CD14-positive monocyte (primary cell): ENCODE data around the gene DNAJA1. TPM values are rescaled to one million over a fixed set of nuclear protein-coding genes. Genes with fewer than 3 reads are reported as not detected.

Experiments
- DNase-seq, 3 donors: peaks; one replicate each; pipeline ENCODE4 v3.0.0-alpha.2; 2011 to 2022
- H2AFZ ChIP-seq: 2 replicates; pipeline ENCODE4 v1.6.0; 2012; ENCODE audit warnings: mild to moderate bottlenecking, low read depth, low read length, inconsistent platforms; ENCODE audit not compliant: insufficient read depth, poor library complexity, severe bottlenecking
- H3K27ac ChIP-seq, 2 donors: 1 replicate in 1 of 2; 2 replicates in 1 of 2; pipeline ENCODE4 v1.5.1; 2012 to 2013; ENCODE audit warnings: low read length in 2 of 2, control low read depth in 1 of 2, inconsistent platforms in 1 of 2, low read depth in 1 of 2, mild to moderate bottlenecking in 1 of 2
- H3K27me3 ChIP-seq, 2 donors: one replicate each; pipeline versions ENCODE4 v1.6.0 to v1.6.1; 2011 to 2013; ENCODE audit warnings: low read length in 2 of 2; ENCODE audit not compliant: control insufficient read depth in 2 of 2, insufficient read depth in 2 of 2
- H3K36me3 ChIP-seq, 2 donors: replicated peaks in 1 of 2; 1 replicate in 1 of 2; 2 replicates in 1 of 2; pipeline versions ENCODE4 v1.5.1 to v1.6.1; 2012 to 2013; ENCODE audit warnings: low read length in 2 of 2, control low read depth in 1 of 2, inconsistent platforms in 1 of 2, mild to moderate bottlenecking in 1 of 2; ENCODE audit not compliant: insufficient read depth in 2 of 2, control insufficient read depth in 1 of 2
- H3K4me1 ChIP-seq, 2 donors: 1 replicate in 1 of 2; 2 replicates in 1 of 2; pipeline versions ENCODE4 v1.5.1 to v1.6.1; 2012 to 2013; ENCODE audit warnings: low read length in 2 of 2, control low read depth in 1 of 2, inconsistent platforms in 1 of 2, mild to moderate bottlenecking in 1 of 2, moderate library complexity in 1 of 2; ENCODE audit not compliant: insufficient read depth in 2 of 2, control insufficient read depth in 1 of 2
- H3K4me2 ChIP-seq: replicated peaks from 2 replicates; pipeline ENCODE3; 2012; ENCODE audit warnings: low read length, moderate library complexity, mild to moderate bottlenecking; ENCODE audit not compliant: poor library complexity, severe bottlenecking; ENCODE audit errors: extremely low read depth
- H3K4me3 ChIP-seq, 3 experiments: fragments of 200-600 bp in 1 of 3; sonication (generic) in 1 of 3; replicated peaks in 1 of 3; 1 replicate in 2 of 3; 2 replicates in 1 of 3; pipeline ENCODE4 v1.5.1; 2011 to 2013; ENCODE audit warnings: low read length in 3 of 3, mild to moderate bottlenecking in 3 of 3, control low read depth in 2 of 3, low read depth in 2 of 3, inconsistent platforms in 1 of 3, moderate library complexity in 1 of 3
- H3K79me2 ChIP-seq: 2 replicates; pipeline ENCODE4 v1.6.0; 2012; ENCODE audit warnings: mild to moderate bottlenecking, control low read depth, inconsistent platforms, low read length, moderate library complexity; ENCODE audit not compliant: insufficient read depth
- H3K9ac ChIP-seq: 2 replicates; pipeline ENCODE4 v1.6.0; 2017; ENCODE audit warnings: low read length, mild to moderate bottlenecking; ENCODE audit not compliant: insufficient read depth, poor library complexity, severe bottlenecking
- H3K9me3 ChIP-seq, 2 donors: replicated peaks in 1 of 2; 1 replicate in 1 of 2; 2 replicates in 1 of 2; pipeline versions ENCODE4 v1.5.1 to v1.6.1; 2012 to 2013; ENCODE audit warnings: low read length in 2 of 2, control low read depth in 1 of 2; ENCODE audit not compliant: control insufficient read depth in 1 of 2, insufficient read depth in 1 of 2
- H4K20me1 ChIP-seq: 2 replicates; pipeline ENCODE4 v1.6.0; 2012; ENCODE audit warnings: mild to moderate bottlenecking, low read length, control low read depth, moderate library complexity; ENCODE audit not compliant: insufficient read depth
- H3K27ac Mint-ChIP-seq, 7 donors: one replicate each; pipeline ENCODE4 v1.8.0; 2020; ENCODE audit warnings: mild to moderate bottlenecking in 7 of 7, mixed read lengths in 7 of 7, moderate library complexity in 6 of 7, inconsistent platforms in 2 of 7
- H3K27me3 Mint-ChIP-seq, 3 donors: one replicate each; pipeline ENCODE4 v1.8.0; 2021 to 2022; ENCODE audit warnings: low read depth in 3 of 3, mild to moderate bottlenecking in 3 of 3, mixed read lengths in 3 of 3, moderate library complexity in 3 of 3, inconsistent platforms in 1 of 3
- H3K36me3 Mint-ChIP-seq, 2 donors: one replicate each; pipeline ENCODE4 v1.8.0; 2020; ENCODE audit warnings: mixed read lengths in 2 of 2, inconsistent platforms in 1 of 2, mild to moderate bottlenecking in 1 of 2
- H3K4me1 Mint-ChIP-seq: one replicate; pipeline ENCODE4 v1.8.0; 2020; ENCODE audit warnings: mild to moderate bottlenecking, mixed read lengths
- H3K4me3 Mint-ChIP-seq, 2 donors: one replicate each; pipeline ENCODE4 v1.8.0; 2020; ENCODE audit warnings: mild to moderate bottlenecking in 2 of 2, mixed read lengths in 2 of 2, moderate library complexity in 1 of 2
- H3K9me3 Mint-ChIP-seq, 7 donors: one replicate each; pipeline ENCODE4 v1.8.0; 2020 to 2022; ENCODE audit warnings: mixed read lengths in 7 of 7, mild to moderate bottlenecking in 6 of 7, moderate library complexity in 6 of 7, inconsistent platforms in 2 of 7
- WGBS: methylation state at CpG from one replicate; pipeline ENCODE4 v1.1.5; 2013; ENCODE audit warnings: missing lambda C conversion rate; ENCODE audit not compliant: insufficient coverage; 5-methylcytosine and 5-hydroxymethylcytosine counted together
- intact Hi-C, 2 donors: fragments of 100-400 bp; cut with micrococcal nuclease; formaldehyde crosslinking; loops; one replicate each; pipeline versions ENCODE4 v1.15.0 to v1.15.1; 2023
- polyA plus RNA-seq, 3 donors: library from polyadenylated mRNA; depleted of rRNA in 1 of 3; unstranded in 2 of 3; stranded (reverse) in 1 of 3; fragments of 300-500 nt in 2 of 3; fragments of >200 nt in 1 of 3; fragmentation: Illumina TruSeq in 2 of 3; gene quantifications; 1 replicate in 2 of 3; 2 replicates in 1 of 3; pipeline ENCODE4 v1.2.3, GENCODE V29; 2012 to 2021
- TF ChIP-seq, protein P1 (sequence below): fragments of 200-600 bp; IDR thresholded peaks from one replicate; pipeline ENCODE4 v1.8.0; 2022; ENCODE audit warnings: antibody characterized with exemption, mild to moderate bottlenecking

The DNAJA1 gene
- polyA plus RNA-seq, 3 donors, result 73.3 to 112 (median 93.6) TPM

DNA sequence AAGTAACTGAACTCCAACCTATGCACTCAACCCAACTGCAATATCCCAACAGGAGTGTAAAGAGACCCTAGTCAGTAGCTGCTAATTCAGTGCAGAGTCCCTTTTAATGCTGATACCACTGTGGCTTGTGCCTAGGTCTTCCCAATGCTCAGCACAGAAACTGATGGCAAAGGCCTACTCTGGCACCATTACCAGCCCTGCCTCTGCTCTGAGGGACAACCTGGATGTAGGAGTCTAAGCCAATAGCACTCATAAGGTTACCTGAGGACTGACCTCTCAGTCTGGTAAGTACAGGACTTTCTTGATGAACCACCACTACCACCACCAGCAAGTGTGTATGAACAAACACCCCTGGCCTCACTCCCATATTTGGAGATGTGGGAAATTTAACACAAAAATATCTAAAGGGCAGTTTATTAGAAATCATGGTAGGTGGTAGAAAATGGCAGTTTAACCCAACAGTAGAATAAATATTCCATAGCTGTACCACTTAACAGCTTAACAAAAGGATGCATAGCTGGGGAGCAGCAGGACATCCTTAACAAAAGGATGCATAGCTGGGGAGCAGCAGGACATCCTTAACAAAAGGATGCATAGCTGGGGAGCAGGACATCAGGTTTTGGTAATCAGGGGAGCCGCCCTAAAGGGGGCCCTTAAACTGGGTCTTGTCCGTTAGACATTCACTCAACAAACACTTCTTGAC, 11.0 kb upstream of the DNAJA1 start:
- Mint-ChIP-seq H3K9me3 (no peaks in the 10 kb centered on the region), H3K4me3 (no peak overlapping the region), H3K27me3 (no peaks in the 10 kb centered on the region), H3K27ac (no peak overlapping the region), H3K36me3 (peaks cover 2% of the 10 kb centered on the region in 2 donors), H3K4me1 (peaks cover 16% of the 10 kb centered on the region)
- no peak overlapping the region for H2AFZ ChIP-seq
- no CpG with 5 or more reads among the region's 2 CpGs for WGBS
- H3K4me3 ChIP-seq, result no peak overlapping the region
- H4K20me1 ChIP-seq, result no peaks in the 10 kb centered on the region
- no peak overlapping the region for H3K27ac ChIP-seq
- intact Hi-C loops, result no loop called here
- DNase-seq, result no peak
- H3K9ac ChIP-seq, result no peak overlapping the region
- peaks cover 12 to 20% of the 10 kb centered on the region in 2 donors for H3K4me1 ChIP-seq
- TF ChIP-seq, protein P1, sequence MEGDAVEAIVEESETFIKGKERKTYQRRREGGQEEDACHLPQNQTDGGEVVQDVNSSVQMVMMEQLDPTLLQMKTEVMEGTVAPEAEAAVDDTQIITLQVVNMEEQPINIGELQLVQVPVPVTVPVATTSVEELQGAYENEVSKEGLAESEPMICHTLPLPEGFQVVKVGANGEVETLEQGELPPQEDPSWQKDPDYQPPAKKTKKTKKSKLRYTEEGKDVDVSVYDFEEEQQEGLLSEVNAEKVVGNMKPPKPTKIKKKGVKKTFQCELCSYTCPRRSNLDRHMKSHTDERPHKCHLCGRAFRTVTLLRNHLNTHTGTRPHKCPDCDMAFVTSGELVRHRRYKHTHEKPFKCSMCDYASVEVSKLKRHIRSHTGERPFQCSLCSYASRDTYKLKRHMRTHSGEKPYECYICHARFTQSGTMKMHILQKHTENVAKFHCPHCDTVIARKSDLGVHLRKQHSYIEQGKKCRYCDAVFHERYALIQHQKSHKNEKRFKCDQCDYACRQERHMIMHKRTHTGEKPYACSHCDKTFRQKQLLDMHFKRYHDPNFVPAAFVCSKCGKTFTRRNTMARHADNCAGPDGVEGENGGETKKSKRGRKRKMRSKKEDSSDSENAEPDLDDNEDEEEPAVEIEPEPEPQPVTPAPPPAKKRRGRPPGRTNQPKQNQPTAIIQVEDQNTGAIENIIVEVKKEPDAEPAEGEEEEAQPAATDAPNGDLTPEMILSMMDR, result no peak
- H3K79me2 ChIP-seq, result peaks cover 11% of the 10 kb centered on the region
- no peak overlapping the region for H3K4me2 ChIP-seq
- H3K36me3 ChIP-seq, result peaks cover 3 to 9% of the 10 kb centered on the region in 2 donors
- H3K9me3 ChIP-seq, result no peaks in the 10 kb centered on the region
- no peaks in the 10 kb centered on the region for H3K27me3 ChIP-seq

DNA sequence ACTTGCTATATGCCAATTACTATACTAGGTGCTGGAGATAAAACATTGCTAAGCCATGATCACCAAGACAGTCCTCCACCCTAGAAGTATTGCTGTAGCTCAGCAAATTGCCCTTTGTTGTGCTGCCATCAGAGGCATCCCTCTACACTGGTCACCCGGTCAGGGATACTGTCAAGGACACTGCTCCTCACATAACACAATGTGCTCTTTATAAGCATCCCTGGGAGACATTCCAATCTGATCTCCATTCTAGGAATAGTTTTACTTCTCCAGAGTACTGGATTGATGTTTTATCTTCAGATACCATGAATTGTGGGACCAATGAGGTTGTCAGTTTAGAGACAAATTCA, 10.4 kb upstream of the DNAJA1 start:
- Mint-ChIP-seq H3K4me1 (peaks cover 16% of the 10 kb centered on the region), H3K9me3 (no peaks in the 10 kb centered on the region), H3K27me3 (no peaks in the 10 kb centered on the region), H3K27ac (peak overlapping the region in 1 of 7 donors; percentile 6), H3K4me3 (no peak overlapping the region), H3K36me3 (peaks cover 4 to 5% of the 10 kb centered on the region in 2 donors)
- H3K9ac ChIP-seq, result no peak overlapping the region
- H3K36me3 ChIP-seq, result peaks cover 3 to 12% of the 10 kb centered on the region in 2 donors
- no peaks in the 10 kb centered on the region for H3K27me3 ChIP-seq
- H3K4me1 ChIP-seq, result peaks cover 12 to 20% of the 10 kb centered on the region in 2 donors
- intact Hi-C loops, result no loop called here
- H3K4me2 ChIP-seq, result no peak overlapping the region
- H3K79me2 ChIP-seq, result peaks cover 12% of the 10 kb centered on the region
- no CpG with 5 or more reads among the region's 1 CpG for WGBS
- H3K9me3 ChIP-seq, result no peaks in the 10 kb centered on the region
- TF ChIP-seq, protein P1, result no peak
- H3K27ac ChIP-seq, result no peak overlapping the region
- H3K4me3 ChIP-seq, result no peak overlapping the region
- no peak overlapping the region for H2AFZ ChIP-seq
- H4K20me1 ChIP-seq, result no peaks in the 10 kb centered on the region
- DNase-seq, result no peak
